Stimulated activated effector memory CD8-positive, alpha-beta T cell treated with anti-CD3 and anti-CD28 coated beads, Interleukin-12 subunit alpha, Interleukin-12 subunit beta, amount 100 ng/mL, for 72 hours (primary cell): ENCODE results near the gene EML2.
A peak's percentile ranks its signal among the peaks of the same experiment; 100 is the strongest.

Source experiments
- ATAC-seq: fragments of 150-1000 bp; cut with Tn5 transposase; 2 replicates; pipeline ENCODE4 v1.10.0; 2021
- DNase-seq, 2 donors: peaks; one replicate each; pipeline ENCODE4 v3.0.0; 2021 to 2022; ENCODE audit warnings: low spot score in 2 of 2
- H3K27ac Mint-ChIP-seq: one replicate; pipeline ENCODE4 v1.8.0; 2022; ENCODE audit warnings: mild to moderate bottlenecking, mixed read lengths
- H3K36me3 Mint-ChIP-seq: one replicate; pipeline ENCODE4 v1.8.0; 2022; ENCODE audit warnings: mild to moderate bottlenecking, mixed read lengths
- H3K4me1 Mint-ChIP-seq: one replicate; pipeline ENCODE4 v1.8.0; 2022; ENCODE audit warnings: mixed read lengths
- H3K4me3 Mint-ChIP-seq: one replicate; pipeline ENCODE4 v1.8.0; 2022; ENCODE audit warnings: mild to moderate bottlenecking, mixed read lengths
- H3K9me3 Mint-ChIP-seq: one replicate; pipeline ENCODE4 v1.8.0; 2022; ENCODE audit warnings: mixed read lengths

Gene EML2

DNA sequence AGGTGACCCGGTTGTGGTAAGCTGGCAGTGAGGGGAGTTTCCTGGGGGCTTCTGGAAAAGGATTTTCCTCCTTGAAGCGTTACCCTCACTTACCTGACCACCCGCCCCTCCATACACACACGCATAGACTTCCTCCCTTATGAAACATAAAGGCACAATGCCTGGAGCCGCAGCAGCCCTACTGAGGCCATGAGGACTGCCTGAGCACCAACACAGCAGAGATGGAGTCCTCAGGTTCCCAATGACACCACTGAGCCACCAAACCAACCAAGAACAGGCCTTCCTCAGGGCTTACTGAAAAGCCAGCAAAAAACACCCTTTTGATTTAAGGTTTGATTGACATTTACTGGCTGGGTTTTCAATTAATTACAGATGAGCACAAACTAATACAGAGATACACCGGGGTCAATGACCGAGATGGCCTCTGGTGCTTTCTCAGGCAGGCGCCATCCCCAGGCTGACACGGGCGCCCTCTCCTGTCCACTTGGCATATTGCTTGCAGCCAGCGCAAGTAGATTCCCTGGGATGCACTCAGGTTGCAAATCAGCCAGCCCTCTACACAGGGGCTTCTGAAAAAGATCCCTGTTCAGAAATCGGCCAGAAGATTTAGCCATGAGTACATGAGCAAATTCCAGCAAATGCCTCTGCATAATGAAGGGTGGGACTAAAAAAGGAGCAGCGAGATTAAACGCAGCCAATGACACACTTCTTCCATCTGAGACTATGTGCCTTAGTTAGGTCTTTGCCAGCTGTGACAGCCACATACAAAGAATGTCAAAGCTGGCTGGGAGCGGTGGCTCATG lies 69.4 kb downstream of the EML2 start:
- Mint-ChIP-seq H3K4me3 (no peak overlapping the region), H3K36me3 (peaks cover 5% of the 10 kb centered on the region), H3K9me3 (no peaks in the 10 kb centered on the region), H3K4me1 (peaks cover 8% of the 10 kb centered on the region), H3K27ac (peak overlapping the region; percentile 49)
- DNase-seq: peak; percentile 45 to 83
- peak; percentile 77 for ATAC-seq

DNA sequence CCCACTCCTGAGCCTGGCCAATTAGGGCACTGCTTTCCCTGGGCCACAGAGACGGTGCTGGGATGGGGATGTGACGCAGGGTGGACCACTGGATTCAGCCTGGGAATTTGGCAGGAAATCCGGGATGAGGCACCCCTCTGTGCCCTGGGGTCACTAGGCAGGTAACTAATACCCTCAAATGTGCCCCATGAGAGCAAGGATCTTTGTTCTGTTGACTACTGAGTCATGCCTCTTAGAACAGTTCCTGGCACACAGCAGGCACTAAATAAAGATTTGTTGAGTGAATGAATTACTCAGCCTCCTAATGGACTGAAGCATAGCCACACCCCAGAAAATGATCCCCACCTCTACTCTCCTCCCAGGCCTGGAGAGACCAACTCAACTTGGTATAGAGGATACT lies 70.5 kb downstream of the EML2 start:
- H3K36me3 Mint-ChIP-seq: peaks cover 5% of the 10 kb centered on the region
- ATAC-seq (no peak), DNase-seq (no peak)
- no peak overlapping the region for H3K27ac Mint-ChIP-seq
- no peaks in the 10 kb centered on the region for H3K9me3 Mint-ChIP-seq
- no peak overlapping the region for H3K4me3 Mint-ChIP-seq
- peaks cover 8% of the 10 kb centered on the region for H3K4me1 Mint-ChIP-seq

DNA sequence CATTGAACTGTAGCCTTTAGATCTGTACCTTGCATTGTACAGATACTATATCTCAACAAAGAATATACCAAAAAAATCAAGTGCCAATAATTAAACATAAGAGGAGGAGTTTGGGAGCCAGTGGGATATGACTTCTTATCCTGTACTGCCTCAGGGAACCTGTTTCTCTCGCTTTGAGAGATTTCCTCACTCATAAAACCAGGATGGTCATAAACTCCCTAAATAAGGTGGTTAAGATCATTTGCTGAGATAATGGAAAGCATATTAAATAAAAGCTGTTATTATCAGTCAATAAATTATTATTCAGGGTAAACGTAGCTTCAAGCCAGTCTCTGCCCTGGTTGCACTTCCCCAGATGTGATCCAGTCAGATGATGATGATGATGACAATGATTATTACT lies 71.6 kb downstream of the EML2 start:
- Mint-ChIP-seq H3K9me3 (no peaks in the 10 kb centered on the region), H3K4me1 (peaks cover 14% of the 10 kb centered on the region), H3K4me3 (no peak overlapping the region), H3K36me3 (peaks cover 5% of the 10 kb centered on the region), H3K27ac (no peak overlapping the region)
- DNase-seq: no peak
- ATAC-seq: no peak

DNA sequence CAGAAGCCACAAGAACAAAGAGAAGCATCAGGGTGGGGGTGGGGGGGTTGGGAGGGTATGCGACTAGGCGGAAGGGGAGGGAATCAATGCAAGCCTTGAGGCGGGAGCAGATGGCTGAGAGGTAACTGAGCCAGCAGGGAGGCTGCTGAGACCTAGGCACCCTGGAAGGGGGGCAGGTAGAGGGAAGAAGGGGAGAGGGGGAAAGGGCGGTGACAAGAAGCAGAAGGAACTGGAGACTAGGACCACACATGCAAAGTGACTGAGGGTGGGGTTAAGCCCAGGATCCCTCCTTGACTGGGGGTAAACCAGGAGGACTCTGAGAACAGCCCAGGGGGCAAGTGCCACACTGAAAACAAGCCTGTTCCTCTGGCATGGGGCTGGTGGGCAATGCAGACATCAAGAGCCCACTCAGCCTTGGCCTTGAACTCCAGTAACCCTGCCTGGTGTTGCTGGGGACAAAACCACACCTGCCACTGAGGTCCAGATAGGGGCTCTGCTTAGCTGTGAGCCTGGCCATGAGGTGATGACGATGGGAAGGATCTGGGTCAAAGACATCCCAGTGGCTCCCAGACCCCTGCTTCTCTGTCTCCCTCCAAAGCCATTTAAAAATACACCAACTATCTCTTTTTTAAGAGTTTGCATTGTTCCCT lies 74.9 kb downstream of the EML2 start:
- Mint-ChIP-seq H3K27ac (no peak overlapping the region), H3K36me3 (peaks cover 6% of the 10 kb centered on the region), H3K4me3 (no peak overlapping the region), H3K9me3 (no peaks in the 10 kb centered on the region), H3K4me1 (peaks cover 21% of the 10 kb centered on the region)
- no peak for ATAC-seq
- DNase-seq: no peak

DNA sequence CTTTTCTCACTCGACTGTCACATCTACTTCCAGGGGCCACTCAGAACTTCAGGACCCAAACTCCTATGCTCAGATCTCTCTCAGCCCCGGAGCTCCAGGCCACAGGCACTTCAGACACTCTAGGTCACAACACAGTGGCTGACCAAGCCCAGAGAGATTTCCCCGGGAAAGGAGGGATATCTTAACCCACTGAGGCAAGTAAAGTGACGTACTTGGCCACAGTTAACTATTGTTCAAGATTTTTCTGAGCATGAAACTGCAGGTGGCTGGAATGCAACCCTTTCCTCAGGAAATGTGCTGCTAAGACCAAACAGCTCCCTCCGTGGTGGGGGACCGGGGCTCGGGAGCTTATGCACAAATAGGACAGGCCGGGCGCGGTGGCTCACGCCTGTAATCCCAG lies 78.5 kb downstream of the EML2 start:
- DNase-seq (no peak), ATAC-seq (no peak)
- peaks cover 6% of the 10 kb centered on the region for H3K36me3 Mint-ChIP-seq
- H3K27ac Mint-ChIP-seq: no peak overlapping the region
- H3K9me3 Mint-ChIP-seq: no peaks in the 10 kb centered on the region
- peaks cover 25% of the 10 kb centered on the region for H3K4me1 Mint-ChIP-seq
- H3K4me3 Mint-ChIP-seq: no peak overlapping the region

DNA sequence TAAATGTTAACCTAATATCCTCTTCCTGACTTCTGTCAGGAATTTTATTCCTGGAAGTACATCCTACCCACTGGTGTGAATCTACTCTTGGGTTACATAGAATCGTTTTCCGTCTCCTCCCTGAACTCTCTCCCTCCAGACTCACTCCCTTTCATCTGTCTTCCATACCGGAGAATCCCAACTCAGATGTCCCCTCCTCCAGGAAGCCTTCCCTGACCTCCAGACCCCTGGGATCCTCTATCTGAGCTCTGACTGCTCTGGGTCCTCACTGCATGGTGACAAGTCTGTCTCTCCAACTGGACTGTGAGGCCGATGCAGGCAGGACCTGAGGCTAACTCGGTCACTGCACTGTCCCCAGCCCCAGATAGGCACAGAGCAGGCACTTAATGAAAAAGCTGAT lies 79.2 kb downstream of the EML2 start:
- Mint-ChIP-seq H3K27ac (peak overlapping the region; percentile 56), H3K36me3 (peaks cover 6% of the 10 kb centered on the region), H3K4me1 (peaks cover 25% of the 10 kb centered on the region), H3K9me3 (no peaks in the 10 kb centered on the region), H3K4me3 (no peak overlapping the region)
- ATAC-seq: no peak
- no peak for DNase-seq
